Panc1 (cell line): ENCODE data around the gene DAAM2. TPM values are rescaled to one million over a fixed set of nuclear protein-coding genes. Genes with fewer than 3 reads are reported as not detected.

Source experiments
- ATAC-seq: fragments of 200-7000 bp; cut with Tn5 transposase; 2 replicates; pipeline ENCODE4 v1.9.1; 2020; ENCODE audit warnings: mild to moderate bottlenecking, moderate library complexity
- BruUV-seq: library from RNA; stranded (reverse); fragments of 400-500 nt; replicated peaks from 2 replicates; lab custom pipeline; 2021; lab: Mats Ljungman, UMichigan
- CTCF ChIA-PET: fragments of 300-600 bp; sonication (Branson Sonifier 250); formaldehyde crosslinking; loops from one replicate; lab custom pipeline; 2022; ENCODE audit warnings: antibody characterized with exemption; lab: Charles Lee
- POLR2A ChIA-PET: fragments of 300-600 bp; sonication (Branson Sonifier 250); formaldehyde crosslinking; loops from one replicate; lab custom pipeline; 2022; ENCODE audit warnings: antibody characterized with exemption; lab: Charles Lee
- DNase-seq: peaks from one replicate; pipeline ENCODE4 v3.0.0-alpha.2; 2010; ENCODE audit warnings: low read depth, low spot score
- H3K27ac ChIP-seq: 2 replicates; pipeline ENCODE4 v1.5.1; 2011; ENCODE audit warnings: mild to moderate bottlenecking, low read length, inconsistent platforms
- H3K27me3 ChIP-seq: fragments of 200-500 bp; sonication (Bioruptor generic); 2 replicates; pipeline ENCODE4 v1.6.0; 2014; ENCODE audit warnings: low read length, inconsistent platforms; ENCODE audit not compliant: control insufficient read depth, insufficient read depth
- H3K36me3 ChIP-seq: fragments of 200-500 bp; sonication (Bioruptor generic); 2 replicates; pipeline ENCODE4 v1.5.1; 2014; ENCODE audit warnings: inconsistent platforms, mild to moderate bottlenecking, low read length, moderate library complexity; ENCODE audit not compliant: control insufficient read depth, insufficient read depth
- H3K4me1 ChIP-seq: 2 replicates; pipeline ENCODE4 v1.5.1; 2011; ENCODE audit warnings: inconsistent platforms, mild to moderate bottlenecking, low read length, moderate library complexity; ENCODE audit not compliant: control insufficient read depth, insufficient read depth
- H3K4me3 ChIP-seq, 2 experiments: 2 replicates each; pipeline ENCODE4 v1.5.1; 2011 to 2012; ENCODE audit warnings: low read depth in 2 of 2, low read length in 2 of 2, mild to moderate bottlenecking in 2 of 2, inconsistent platforms in 1 of 2, moderate library complexity in 1 of 2
- H3K9me3 ChIP-seq: fragments of 200-500 bp; sonication (Bioruptor generic); 2 replicates; pipeline ENCODE4 v1.5.1; 2014; ENCODE audit warnings: low read depth, mild to moderate bottlenecking, inconsistent platforms, low read length, moderate library complexity; ENCODE audit not compliant: control insufficient read depth, insufficient read depth
- POLR2AphosphoS5 ChIP-seq: IDR thresholded peaks from 2 replicates; pipeline ENCODE4 v1.6.1; 2012; ENCODE audit warnings: mild to moderate bottlenecking, low read depth, low read length, moderate library complexity
- SIN3A ChIP-seq: IDR thresholded peaks from 2 replicates; pipeline ENCODE4 v1.6.1; 2012; ENCODE audit warnings: low read depth, mild to moderate bottlenecking, low read length, moderate library complexity, borderline replicate concordance; ENCODE audit not compliant: insufficient read depth
- TCF7L2 ChIP-seq: IDR thresholded peaks from 2 replicates; pipeline ENCODE4 v1.6.1; 2011; ENCODE audit warnings: mild to moderate bottlenecking, low read depth, low read length, inconsistent platforms
- in situ Hi-C: cut with HindIII; loops from 2 replicates; pipeline ENCODE4 v1.10.0; 2016; ENCODE audit warnings: low sequenced_read_pairs, low pct_unique_long_range_greater_than_20kb
- intact Hi-C: fragments of 100-400 bp; cut with micrococcal nuclease; formaldehyde crosslinking; loops from one replicate; pipeline ENCODE4 v1.10.0; 2022; ENCODE audit not compliant: unreplicated experiment
- total RNA-seq: library from RNA; stranded (reverse); gene quantifications from one replicate; pipeline ENCODE4 v1.2.1, GENCODE V29; 2021; ENCODE audit not compliant: unreplicated experiment
- TF ChIP-seq, protein P1 (sequence below), 2 experiments: IDR thresholded peaks; 2 replicates each; pipeline ENCODE4 v1.6.1; 2011 to 2012; ENCODE audit warnings: low read depth in 2 of 2, control low read depth in 1 of 2, low read length in 1 of 2, mild to moderate bottlenecking in 1 of 2, moderate library complexity in 1 of 2; ENCODE audit not compliant: insufficient read depth in 1 of 2
- TF ChIP-seq, protein P2 (sequence below): fragments of 450-650 bp; IDR thresholded peaks from 2 replicates; pipeline ENCODE4 v1.5.1; 2017; ENCODE audit warnings: mild to moderate bottlenecking

The DAAM2 gene
- total RNA-seq, 1 experiment from 2014 or later = not detected

DNA sequence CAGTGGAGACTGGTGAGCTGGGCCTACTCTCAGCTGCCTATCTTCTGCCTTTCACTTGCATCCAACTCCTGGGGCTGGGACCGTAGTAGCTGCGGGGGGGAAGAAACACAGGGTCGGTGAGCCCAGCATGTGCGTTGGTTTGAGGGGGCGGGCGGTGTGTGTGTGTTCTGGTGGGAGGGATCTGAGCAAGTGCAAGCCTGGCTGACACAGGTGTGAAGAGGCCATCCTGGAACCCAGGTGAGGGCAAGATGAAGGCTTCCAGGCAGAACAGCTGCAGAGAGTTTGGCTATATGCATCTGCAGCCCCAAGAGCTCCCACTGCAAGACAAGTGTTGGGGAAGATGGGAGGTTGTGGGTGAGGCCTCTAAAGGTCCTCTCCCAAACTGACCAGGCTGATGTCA, 111.5 kb downstream of the DAAM2 start:
- Histone ChIP-seq H3K4me3 (no peak overlapping the region), H3K36me3 (no peaks in the 10 kb centered on the region), H3K27me3 (no peaks in the 10 kb centered on the region; the same call in 1 of the 2 replicates), H3K4me1 (no peaks in the 10 kb centered on the region), H3K27ac (no peak overlapping the region), H3K9me3 (no peaks in the 10 kb centered on the region)
- in situ Hi-C loops (no loop called here), intact Hi-C loops (no loop called here)
- POLR2A ChIA-PET = no interaction called here
- TF ChIP-seq, protein P1, sequence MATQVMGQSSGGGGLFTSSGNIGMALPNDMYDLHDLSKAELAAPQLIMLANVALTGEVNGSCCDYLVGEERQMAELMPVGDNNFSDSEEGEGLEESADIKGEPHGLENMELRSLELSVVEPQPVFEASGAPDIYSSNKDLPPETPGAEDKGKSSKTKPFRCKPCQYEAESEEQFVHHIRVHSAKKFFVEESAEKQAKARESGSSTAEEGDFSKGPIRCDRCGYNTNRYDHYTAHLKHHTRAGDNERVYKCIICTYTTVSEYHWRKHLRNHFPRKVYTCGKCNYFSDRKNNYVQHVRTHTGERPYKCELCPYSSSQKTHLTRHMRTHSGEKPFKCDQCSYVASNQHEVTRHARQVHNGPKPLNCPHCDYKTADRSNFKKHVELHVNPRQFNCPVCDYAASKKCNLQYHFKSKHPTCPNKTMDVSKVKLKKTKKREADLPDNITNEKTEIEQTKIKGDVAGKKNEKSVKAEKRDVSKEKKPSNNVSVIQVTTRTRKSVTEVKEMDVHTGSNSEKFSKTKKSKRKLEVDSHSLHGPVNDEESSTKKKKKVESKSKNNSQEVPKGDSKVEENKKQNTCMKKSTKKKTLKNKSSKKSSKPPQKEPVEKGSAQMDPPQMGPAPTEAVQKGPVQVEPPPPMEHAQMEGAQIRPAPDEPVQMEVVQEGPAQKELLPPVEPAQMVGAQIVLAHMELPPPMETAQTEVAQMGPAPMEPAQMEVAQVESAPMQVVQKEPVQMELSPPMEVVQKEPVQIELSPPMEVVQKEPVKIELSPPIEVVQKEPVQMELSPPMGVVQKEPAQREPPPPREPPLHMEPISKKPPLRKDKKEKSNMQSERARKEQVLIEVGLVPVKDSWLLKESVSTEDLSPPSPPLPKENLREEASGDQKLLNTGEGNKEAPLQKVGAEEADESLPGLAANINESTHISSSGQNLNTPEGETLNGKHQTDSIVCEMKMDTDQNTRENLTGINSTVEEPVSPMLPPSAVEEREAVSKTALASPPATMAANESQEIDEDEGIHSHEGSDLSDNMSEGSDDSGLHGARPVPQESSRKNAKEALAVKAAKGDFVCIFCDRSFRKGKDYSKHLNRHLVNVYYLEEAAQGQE (IDR thresholded peaks at IDR 0.05; ENCODE audit: insufficient read depth in 1 of 2, low read depth in 2 of 2, low read length in 1 of 2) = no peak
- TF ChIP-seq, protein P2, sequence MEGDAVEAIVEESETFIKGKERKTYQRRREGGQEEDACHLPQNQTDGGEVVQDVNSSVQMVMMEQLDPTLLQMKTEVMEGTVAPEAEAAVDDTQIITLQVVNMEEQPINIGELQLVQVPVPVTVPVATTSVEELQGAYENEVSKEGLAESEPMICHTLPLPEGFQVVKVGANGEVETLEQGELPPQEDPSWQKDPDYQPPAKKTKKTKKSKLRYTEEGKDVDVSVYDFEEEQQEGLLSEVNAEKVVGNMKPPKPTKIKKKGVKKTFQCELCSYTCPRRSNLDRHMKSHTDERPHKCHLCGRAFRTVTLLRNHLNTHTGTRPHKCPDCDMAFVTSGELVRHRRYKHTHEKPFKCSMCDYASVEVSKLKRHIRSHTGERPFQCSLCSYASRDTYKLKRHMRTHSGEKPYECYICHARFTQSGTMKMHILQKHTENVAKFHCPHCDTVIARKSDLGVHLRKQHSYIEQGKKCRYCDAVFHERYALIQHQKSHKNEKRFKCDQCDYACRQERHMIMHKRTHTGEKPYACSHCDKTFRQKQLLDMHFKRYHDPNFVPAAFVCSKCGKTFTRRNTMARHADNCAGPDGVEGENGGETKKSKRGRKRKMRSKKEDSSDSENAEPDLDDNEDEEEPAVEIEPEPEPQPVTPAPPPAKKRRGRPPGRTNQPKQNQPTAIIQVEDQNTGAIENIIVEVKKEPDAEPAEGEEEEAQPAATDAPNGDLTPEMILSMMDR = no peak
- TF ChIP-seq POLR2AphosphoS5 (no peak), SIN3A (no peak), TCF7L2 (no peak)
- DNase-seq = no peak
- no peak for ATAC-seq
- CTCF ChIA-PET = no interaction called here
- BruUV-seq = no TSS peak

DNA sequence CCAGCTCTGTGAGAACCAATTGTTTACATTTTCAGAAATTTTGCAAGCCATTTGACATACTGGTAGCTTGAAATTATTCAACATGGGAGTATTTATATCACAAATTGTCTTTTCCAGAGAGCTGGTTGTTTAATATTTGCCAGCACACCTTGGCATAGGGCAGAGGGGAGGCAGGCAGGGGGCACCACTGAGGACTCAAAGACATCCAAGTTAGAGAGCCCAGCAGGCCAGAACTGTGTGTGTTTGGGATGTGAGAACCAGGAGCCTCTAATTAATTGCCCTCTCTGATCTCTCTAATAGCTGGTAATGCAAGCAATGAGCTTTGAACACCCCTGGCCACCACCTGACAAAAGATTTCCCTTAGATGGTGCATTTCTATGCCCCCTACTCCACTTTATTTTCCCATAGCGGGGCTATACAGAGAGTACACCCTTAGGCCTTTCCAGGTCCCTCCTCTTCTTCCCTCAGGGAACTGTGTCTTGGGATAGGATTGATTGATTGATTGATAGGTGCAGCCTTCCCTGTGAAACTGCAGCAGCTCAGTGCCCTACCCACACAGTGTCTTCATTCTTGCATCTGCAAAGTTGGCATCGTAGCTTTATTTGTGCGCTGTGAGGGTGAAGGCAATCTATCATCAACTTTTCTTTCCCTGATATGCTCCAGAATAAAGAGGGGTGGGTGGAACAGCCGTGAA, 112.9 kb downstream of the DAAM2 start:
- in situ Hi-C loops = no loop called here
- H3K27ac ChIP-seq = no peak overlapping the region
- intact Hi-C loops = no loop called here
- H3K27me3 ChIP-seq = no peaks in the 10 kb centered on the region; the same call in 1 of the 2 replicates
- H3K36me3 ChIP-seq = no peaks in the 10 kb centered on the region
- TF ChIP-seq SIN3A (no peak), TCF7L2 (no peak), POLR2AphosphoS5 (no peak)
- TF ChIP-seq, protein P1 (IDR thresholded peaks at IDR 0.05; ENCODE audit: insufficient read depth in 1 of 2, low read depth in 2 of 2, low read length in 1 of 2) = no peak
- TF ChIP-seq, protein P2 = no peak
- H3K4me3 ChIP-seq = no peak overlapping the region
- ATAC-seq (no peak), DNase-seq (no peak)
- ChIA-PET CTCF (no interaction called here), POLR2A (no interaction called here)
- BruUV-seq = no TSS peak
- H3K4me1 ChIP-seq = no peaks in the 10 kb centered on the region
- no peaks in the 10 kb centered on the region for H3K9me3 ChIP-seq
